NCI-H1417 (cell line): ENCODE data around the gene NANOGP8.

Experiments
- DNase-seq, 3 experiments: peaks; one replicate each; lab custom pipeline; 2025; lab: John Stamatoyannopoulos, UW

NANOGP8 gene

DNA sequence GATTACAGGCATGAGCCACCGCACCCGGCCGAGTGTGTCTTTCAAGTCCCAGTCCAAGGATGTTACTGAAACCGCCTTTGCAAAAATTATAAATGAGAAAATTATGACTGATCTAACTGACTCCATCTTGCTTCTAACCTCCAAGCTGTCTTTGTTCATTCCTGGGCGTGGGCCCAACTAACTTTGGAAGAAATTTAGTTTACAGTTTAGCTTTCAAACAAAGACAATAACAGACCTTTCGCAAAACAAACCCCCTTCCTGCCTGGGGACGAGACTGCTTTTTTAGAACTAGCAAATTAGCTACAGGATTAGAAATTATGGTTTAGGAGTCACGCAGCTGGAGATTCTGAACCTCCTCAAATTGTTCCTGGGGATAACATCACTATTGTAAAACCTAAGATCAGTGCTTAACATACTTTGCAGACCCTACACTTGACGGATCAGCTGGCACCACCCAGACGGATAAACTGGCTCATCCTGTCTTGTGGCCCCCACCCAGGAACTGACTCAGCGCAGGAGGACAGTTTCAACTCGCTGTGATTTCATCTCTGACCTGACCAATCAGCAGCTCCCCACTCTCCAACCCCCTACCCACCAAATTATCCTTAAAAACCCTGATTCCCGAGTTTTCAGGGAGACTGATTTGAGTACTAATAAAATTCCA is 23.8 kb downstream of the NANOGP8 start:
- DNase-seq, result no peak

DNA sequence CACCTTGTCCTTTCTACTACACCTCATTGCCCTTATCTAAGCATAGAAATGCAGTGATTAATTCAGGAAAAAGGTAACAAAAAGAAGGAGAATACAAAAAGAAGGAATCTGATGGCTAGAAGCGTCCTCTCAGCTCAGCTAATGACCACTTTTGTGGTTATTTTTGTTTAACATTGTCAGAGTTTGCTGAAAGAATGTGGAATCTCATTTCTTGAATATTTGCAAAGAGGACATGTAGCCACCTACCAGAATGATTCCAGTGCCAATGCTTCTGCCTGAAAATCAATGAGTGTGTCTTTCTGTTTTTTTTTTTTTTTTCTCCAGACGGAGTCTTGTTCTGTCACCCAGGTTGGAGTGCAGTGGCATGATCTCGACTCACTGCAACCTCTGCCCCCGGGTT is 24.5 kb downstream of the NANOGP8 start:
- no peak for DNase-seq

DNA sequence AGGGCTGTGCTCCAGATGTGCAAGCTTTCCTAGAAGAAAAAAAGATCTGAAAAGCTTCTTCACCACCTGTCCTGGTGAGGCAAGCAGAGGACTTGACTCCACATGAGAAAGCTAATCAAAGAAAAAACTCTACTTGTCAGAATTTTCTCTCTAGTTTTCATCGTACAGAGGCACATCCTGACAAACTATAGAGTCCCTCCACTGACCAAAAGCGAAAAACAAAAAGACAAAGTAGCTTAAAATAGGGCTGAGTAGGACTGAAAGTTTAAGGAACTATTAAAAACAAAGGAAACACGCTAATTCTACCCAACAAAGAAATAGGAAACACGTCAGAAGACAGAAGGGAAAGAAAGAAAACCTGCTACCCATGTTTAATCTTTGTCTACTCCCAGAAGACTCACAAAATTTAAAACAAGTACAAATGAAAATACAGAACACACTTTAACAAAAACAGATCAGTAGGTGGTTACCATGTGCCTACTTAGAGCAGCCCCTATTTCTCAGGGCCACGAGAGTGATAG is 26.5 kb downstream of the NANOGP8 start:
- no peak for DNase-seq

DNA sequence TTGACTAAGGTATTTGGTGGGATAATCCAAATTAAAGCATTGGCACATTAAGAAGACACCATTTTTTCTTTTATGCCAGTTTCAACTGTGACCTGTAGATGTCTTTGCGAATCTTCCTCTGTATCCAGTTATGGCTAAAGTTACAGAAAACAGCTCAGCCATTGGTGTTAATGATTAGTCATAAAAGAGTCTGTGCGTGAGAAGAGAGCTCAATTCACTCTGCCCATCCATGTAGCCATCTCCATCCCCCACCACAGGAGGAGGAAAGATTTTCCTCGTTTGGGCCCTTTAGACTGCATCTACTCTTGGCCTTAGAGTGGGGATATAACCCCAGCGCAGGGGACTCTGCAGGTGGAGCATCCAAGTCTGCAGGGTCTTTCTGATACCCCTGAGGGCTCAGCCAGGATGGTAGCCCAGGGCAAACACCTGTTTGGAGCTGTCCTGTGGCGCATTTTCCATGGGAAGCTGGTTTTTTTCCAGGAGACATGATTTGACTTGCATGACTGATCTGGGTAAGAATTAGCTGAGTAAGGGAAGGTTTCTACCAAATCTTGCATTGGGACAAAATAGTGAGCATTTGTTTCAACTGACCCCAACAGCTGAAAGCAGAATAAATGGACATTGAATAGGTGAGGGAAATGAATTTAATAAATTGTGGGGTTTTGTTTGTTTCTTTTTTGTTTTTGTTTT is 29.5 kb downstream of the NANOGP8 start:
- DNase-seq, result no peak

DNA sequence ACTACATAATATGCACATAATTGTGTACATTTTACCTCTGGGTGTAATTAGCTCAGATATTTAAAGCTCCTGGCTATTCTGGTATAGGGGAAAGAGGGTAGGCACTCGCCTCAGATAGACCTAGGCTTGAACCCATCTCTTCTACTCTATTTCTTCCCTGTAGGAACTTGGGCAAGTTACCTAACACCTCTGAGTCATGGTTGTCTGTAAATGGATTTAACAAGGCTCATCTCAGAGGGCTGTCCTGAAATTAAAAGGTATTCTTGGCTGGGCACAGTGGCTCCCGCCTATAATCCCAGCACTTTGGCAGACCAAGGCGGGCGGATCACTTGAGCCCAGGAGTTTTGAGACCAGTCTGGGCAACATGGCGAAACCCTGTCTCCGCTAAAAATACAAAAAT is 30.7 kb downstream of the NANOGP8 start:
- DNase-seq, result no peak

DNA sequence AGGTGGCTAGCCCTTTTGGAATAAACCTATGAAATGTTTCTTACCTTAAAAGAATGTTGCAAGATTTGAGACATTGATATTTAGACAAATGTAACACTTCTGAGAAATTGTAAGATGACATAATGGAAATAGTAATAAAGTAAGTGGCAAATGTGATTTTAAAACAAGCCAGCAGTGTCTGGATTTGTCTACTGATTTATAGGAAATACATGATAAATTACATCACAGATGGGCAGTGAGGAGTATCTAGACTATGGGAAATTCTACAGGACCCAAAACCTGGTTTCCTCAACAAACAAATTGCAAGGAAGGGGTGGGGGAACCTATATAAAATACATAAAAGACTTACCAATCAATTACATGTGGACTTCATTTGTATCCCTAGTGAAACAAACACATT is 37.1 kb downstream of the NANOGP8 start:
- DNase-seq, result no peak

DNA sequence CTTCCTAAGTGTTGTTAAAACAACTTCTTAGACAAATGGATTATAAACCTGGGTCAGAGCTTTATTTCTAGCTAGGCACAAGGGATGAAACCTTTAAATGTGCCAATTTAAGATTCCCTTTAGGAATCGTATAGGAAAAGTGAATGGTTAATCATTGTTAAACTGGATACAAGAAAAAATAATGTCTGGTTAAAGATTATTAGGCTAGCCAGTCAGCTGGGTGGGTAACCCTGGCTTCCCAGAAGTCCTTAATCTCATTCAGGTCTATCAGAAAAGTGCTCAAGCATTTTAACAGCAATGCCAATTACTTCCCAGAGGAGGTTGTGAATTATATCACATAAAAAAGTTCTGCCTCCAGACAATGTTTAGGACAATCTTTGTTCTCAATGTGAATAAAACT is 37.6 kb downstream of the NANOGP8 start:
- DNase-seq, result no peak

DNA sequence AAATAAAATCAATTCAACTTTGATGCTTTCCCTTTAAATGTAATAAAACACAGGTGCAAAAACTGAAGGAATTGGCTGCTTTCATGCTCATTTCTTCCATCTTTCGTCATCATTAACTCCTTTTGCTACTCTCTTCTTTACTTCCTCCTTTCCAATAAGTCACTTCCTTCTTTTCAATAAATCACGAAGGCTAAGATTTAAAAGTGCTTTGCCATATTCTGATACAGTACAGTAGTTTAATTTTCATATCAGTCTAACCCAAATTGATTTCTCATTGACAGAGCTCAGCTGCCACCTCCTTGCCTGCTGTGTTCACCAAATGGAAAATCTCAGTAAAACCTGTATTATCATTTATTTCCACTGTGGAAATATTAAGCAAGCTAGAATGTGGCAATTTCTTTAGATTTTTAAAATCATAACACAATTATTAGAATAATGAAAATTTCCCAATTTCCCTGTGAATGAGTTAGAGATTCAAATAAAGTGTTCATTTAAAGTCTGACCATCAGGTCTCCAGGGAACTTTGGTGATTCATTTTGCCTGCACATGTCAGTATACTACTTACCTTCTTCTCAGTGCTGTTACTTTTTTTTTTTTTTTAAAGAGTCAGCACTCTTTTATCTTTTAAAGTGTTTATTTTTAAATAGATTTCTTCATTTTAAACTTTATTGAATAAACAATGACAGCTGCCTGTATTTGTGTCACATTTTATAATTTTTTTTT is 41.6 kb downstream of the NANOGP8 start:
- DNase-seq, result no peak

DNA sequence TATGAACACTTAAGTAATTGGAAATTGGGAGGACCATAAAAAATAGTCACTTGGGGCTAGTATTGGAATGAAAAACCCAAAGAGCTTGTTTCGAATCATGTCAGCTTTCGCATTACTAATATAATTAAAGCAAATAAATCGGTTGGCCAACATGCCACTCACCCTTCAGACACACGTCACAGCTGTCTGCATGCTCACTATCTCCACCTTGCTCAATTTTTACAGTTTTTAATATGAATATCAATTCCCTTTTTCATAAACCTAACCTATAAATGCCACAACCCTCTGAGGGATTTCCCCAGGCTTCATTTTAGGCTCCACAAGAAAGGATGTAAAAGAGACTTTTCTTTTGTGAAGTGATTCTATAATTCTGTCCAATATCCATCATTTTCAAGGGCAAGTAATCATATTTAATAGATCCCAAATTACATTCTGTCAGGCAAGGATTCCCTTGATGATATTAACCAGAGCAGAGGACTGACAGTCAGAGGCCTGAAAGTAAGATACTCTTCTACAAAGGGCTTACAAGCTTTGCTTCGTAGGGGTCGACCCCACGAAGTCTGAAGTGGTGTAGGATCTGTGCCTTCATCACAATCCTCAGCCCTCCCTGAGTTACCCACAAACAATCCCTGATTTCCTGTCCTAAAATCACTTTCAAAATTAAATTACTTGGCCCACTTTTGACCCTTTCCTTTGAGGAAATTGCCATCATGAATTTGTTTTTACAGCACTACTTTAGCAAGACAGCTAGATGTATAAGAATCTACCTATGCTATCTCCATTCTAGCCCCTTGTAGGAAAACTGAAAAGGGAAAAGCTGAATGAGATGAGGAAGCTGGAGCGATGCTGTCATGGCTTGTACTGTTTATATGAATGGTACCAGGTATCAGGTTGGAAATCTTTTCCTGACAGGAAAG is 44.5 kb downstream of the NANOGP8 start:
- DNase-seq, result no peak

DNA sequence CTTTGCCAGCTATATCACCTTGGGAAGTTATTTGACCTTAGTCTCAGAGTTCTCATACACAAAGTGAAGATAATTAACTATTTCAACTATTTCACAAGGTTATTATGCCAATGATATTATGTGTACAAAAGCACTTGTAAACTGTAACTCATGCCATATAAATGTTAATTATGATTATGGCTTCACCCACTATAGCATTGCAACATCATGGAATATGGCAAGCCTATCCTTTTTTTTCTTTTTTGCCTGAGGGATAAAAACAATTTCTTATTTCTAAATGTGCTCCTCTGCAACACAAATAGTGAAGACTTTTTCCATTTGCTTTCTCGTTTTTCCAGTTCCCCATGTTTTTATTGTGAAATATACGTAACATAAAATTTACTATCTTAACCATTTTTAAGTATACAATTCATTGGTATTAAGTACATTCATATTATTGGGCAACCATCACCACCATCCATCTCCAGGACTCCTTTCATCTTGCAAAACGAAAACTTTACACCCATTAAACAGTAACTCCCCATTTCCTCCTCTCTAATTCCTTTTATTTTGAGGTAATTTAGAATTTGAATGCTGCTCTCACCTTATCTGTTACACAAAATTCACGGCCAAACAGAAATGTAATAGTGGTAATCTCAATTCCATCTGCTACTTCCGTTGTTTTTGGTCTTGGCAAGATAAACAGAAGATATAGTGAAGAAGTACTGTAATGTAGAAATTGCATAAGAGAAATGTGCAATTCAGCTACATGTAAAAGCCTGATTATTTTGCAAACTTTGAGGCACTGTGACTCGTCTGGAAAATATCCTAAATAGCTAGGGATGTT is 46.3 kb downstream of the NANOGP8 start:
- DNase-seq, result no peak
